ENCODE measurements around the gene UBE2G2.

UBE2G2 gene

GRCh38 chr21:44749759-44750674 is 51.6 kb downstream of the UBE2G2 start:
- DNase-seq (ENCODE audit: low read depth in 3 of 3) = no peak

GRCh38 chr21:44749116-44749758 is 52.4 kb downstream of the UBE2G2 start:
- no peak for DNase-seq (ENCODE audit: low read depth in 3 of 3)

GRCh38 chr21:44748621-44749020 is 53.0 kb downstream of the UBE2G2 start:
- DNase-seq (ENCODE audit: low read depth in 3 of 3) = no peak

GRCh38 chr21:44742418-44743153 is 59.0 kb downstream of the UBE2G2 start:
- DNase-seq (ENCODE audit: low read depth in 3 of 3) = no peak

- DNase-seq (ENCODE audit: low read depth in 3 of 3) = no peak
Observed at GRCh38 chr21:44741921-44742320, 59.7 kb downstream of the UBE2G2 start.

GRCh38 chr21:44740742-44741141 is 60.9 kb downstream of the UBE2G2 start:
- no peak for DNase-seq (ENCODE audit: low read depth in 3 of 3)

- DNase-seq (ENCODE audit: low read depth in 3 of 3) = no peak
Observed at GRCh38 chr21:44739316-44739715, 62.3 kb downstream of the UBE2G2 start.

GRCh38 chr21:44738621-44739020 is 63.0 kb downstream of the UBE2G2 start:
- DNase-seq (ENCODE audit: low read depth in 3 of 3) = no peak

GRCh38 chr21:44737706-44738354 is 63.8 kb downstream of the UBE2G2 start:
- DNase-seq (ENCODE audit: low read depth in 3 of 3) = no peak

- DNase-seq (ENCODE audit: low read depth in 3 of 3) = no peak
Observed at GRCh38 chr21:44736291-44737004, 65.2 kb downstream of the UBE2G2 start.

GRCh38 chr21:44735821-44736220 is 65.8 kb downstream of the UBE2G2 start:
- DNase-seq (ENCODE audit: low read depth in 3 of 3) = no peak

- no peak for DNase-seq (ENCODE audit: low read depth in 3 of 3)
Observed at GRCh38 chr21:44734841-44735240, 66.8 kb downstream of the UBE2G2 start.

GRCh38 chr21:44734026-44734745 is 67.4 kb downstream of the UBE2G2 start:
- DNase-seq (ENCODE audit: low read depth in 3 of 3) = no peak

- DNase-seq (ENCODE audit: low read depth in 3 of 3) = no peak
Observed at GRCh38 chr21:44732956-44733355, 68.7 kb downstream of the UBE2G2 start.

- DNase-seq (ENCODE audit: low read depth in 3 of 3) = no peak
Observed at GRCh38 chr21:44732263-44732662, 69.4 kb downstream of the UBE2G2 start.

- DNase-seq (ENCODE audit: low read depth in 3 of 3) = no peak
Observed at GRCh38 chr21:44730951-44731579, 70.6 kb downstream of the UBE2G2 start.

GRCh38 chr21:44730028-44730395 is 71.6 kb downstream of the UBE2G2 start:
- DNase-seq (ENCODE audit: low read depth in 3 of 3) = no peak

GRCh38 chr21:44729336-44730027 is 72.1 kb downstream of the UBE2G2 start:
- no peak for DNase-seq (ENCODE audit: low read depth in 3 of 3)

GRCh38 chr21:44728716-44729115 is 72.9 kb downstream of the UBE2G2 start:
- DNase-seq (ENCODE audit: low read depth in 3 of 3) = no peak

GRCh38 chr21:44727757-44728156 is 73.9 kb downstream of the UBE2G2 start:
- no peak for DNase-seq (ENCODE audit: low read depth in 3 of 3)
